IPS DF 19.7 (cell line): ENCODE measurements around the gene TTC34.

Experiments used
- DNase-seq: peaks from one replicate; pipeline ENCODE4 v3.0.0-alpha.2; 2013; ENCODE audit warnings: low read depth, low spot score

The TTC34 gene

DNA sequence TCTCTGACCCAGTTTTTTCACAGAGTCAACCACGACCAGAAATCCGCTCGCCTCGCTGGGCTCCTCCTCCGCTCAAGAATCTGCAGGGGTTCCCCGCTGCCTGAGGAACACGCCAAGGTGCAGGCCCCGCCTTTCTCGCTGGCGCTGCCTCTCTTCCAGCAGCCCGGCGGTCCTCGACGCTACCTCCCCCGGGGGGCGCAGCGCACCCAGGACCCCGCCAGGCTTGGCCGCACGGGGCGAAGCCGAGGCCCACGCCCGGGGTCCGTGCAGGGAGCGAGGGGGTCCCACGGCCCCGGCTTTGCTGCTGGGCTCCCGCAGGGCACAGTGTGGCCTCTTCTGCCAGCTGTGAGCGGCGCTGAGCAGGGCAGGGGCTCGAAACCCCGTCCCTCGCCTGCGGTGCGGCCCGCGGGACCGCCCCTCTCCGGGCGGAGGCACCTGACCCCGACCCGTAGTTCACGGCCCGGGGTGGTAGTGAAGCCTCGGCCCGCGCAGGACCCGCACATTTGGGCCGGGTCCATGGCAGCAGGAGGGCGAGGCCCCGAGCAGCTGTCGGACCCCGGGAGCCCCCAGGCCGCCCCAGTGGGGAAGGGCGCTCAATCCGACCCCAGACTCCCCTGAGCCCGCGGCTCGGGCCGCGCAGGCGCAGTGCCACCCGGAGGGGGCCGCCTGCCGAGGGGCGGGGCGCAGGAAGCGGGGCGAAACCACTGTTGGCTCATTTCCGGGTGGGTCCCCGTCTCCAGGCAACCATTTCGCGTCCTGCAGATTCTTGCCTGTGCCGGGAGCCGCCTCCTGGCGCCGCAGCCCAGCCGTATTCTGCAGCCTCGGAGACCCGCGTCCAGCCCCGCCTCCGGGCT lies 158.7 kb downstream of the TTC34 start:
- peak; percentile 48 for DNase-seq

- DNase-seq = no peak
These were observed 159.3 kb downstream of the TTC34 start for GRCh38 chr1:2642131-2642559.

GRCh38 chr1:2641381-2642130 lies 159.9 kb downstream of the TTC34 start:
- DNase-seq = no peak

- DNase-seq = no peak
These were observed 160.9 kb downstream of the TTC34 start for GRCh38 chr1:2640626-2641025.

GRCh38 chr1:2639607-2640521 lies 161.6 kb downstream of the TTC34 start:
- DNase-seq = no peak

- DNase-seq = no peak
These were observed 162.3 kb downstream of the TTC34 start for GRCh38 chr1:2639203-2639602.

DNA sequence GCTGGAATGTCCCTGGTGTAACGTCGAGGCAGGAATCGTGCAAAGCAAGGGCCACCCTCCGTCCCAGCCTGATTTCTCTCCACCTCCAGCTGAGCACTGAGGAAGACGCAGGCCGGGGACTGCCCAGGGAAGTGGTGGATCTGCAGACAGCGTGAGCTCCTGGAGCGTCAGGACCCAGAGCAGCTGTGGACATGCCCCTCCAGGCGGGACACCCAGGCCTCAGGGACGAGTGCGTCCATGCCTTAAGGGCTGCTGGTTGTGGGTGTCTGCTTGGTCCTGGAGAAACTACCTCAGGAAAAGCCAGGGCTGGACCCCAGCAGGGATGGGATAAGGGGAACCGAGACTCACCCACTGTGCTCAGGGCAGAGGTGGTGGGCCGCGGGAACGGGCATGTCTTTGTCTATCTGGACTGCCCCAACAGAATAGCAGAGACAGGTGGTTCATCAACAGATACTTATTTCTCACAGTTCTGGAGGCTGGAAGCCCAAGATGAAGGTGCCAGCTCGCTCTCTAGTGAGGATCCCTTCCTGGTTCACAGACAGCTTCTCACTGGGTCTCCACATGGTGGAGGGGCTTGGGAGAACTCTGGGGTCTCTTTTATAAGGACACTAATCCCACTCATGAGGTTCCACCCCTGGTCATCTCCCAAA lies 162.9 kb downstream of the TTC34 start:
- DNase-seq = no peak

DNA sequence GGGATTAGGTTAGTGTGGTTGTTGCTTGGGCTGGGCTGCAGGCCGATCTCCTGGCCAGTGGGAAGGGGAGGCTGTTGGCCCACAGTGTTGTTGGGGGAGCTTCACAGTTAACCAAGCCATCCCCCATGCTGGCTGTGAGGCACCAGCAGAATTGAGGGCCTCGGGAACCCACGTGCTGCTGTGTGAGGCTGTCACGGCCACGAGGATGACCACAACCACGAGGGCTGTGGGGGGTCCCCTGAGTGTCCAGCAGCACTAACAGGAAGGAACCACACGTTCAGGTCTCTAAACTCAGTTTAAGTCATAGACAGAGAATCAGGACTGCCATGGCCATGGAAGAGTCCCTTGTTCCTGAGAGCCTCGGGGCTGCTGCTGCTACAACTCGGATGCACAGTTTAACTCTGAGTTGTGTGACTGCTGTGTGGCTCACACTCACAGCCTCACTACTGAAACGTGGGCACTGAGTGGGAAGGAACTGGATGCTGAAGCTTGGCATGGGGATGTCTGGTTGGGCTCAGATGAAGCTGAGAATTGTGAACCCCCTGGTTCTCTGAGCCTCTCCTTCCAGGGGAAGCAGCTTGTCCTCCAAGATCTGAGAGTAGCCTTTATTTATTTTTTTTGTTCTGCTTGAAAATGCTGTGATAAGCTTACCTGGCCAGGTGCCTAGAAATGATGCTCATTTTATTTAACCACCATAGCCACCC lies 163.9 kb downstream of the TTC34 start:
- no peak for DNase-seq

GRCh38 chr1:2636733-2637132 lies 164.8 kb downstream of the TTC34 start:
- DNase-seq = no peak

DNA sequence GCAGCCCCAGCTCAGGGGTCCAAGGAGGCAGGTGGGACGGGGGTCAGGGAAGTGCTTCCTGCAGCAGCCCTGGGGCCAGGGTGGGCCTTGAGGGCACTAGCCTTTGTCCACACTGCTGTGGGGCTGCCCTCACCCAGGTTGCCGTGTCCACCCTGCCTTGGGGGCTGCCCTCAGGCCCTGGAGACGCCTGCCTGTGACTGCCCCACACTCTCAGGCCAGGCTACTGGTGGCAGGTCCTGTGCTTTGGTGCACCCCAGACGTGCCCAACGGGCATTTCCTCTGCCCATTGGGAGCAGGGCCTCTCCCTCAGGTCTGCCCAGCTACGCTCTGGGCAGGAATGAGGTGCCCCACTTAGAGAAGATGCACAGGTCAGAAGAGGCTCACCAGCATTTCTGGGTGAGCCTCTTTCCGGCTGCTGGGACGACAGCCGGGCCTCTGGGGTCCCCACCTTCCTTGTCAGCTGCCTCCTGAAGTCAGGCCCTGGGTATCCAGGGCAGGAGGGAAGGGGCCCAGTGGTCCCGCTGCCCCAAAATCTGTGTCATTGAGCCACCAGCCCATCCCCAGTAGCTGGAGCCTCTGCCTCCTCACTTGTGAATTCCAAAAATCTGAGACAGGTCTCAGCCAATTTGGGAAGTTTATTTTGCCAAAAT lies 166.0 kb downstream of the TTC34 start:
- DNase-seq = no peak

DNA sequence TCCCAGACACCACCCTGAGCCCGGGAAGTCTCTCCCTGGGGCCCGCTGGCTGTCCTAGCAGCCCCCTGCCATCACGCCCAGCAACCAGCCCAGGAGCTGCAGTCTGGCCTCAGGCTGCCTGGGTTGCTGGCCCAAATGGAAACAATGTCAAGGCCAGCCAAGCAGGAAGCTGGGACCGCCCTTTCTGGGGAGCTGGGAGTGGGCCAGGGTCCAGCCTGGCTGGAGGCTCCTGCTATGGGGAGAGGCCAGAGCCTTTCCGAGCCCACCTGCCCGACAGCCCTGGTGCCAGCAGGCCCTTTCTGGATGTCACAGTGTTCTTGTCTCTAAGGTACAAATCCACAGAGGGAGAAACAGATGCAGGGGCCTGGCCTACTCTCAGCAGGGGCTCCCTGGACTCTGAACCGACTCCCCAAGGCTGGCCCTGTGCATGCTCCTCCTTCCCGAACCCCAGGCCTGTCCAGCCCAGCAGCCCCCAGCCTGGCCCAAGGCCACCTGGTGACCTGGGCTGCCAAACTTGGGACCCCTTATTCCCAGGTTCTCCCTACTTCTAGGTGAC lies 167.5 kb downstream of the TTC34 start:
- no peak for DNase-seq

DNA sequence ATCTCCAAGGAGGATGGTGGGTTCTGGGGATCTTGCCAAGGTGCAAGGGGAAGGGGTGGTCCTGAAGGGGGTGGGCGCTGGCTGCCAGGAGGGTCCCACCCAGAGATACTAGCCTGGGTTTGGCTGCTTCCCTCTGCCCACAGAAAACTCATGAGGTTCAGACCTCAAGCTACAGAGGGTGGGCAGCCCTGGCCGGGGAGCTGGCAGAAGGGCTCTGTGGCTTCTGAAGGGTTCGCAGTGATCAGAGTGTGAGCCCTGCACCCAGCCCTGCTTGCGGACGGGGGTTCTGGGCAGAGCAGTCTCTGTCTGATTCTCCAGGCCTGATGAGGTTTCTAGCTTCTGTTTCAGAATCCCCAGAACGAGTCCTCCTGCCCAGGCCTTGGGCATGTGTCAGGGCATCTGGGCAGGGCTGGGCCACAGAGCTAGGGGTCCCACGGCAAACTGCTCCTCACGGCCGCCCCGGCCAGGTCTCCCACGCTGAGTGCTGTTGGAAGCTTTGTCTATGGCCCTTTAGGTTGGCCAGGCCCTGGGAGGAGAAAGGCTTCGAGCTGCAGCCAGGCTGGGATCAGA lies 168.0 kb downstream of the TTC34 start:
- DNase-seq = no peak

DNA sequence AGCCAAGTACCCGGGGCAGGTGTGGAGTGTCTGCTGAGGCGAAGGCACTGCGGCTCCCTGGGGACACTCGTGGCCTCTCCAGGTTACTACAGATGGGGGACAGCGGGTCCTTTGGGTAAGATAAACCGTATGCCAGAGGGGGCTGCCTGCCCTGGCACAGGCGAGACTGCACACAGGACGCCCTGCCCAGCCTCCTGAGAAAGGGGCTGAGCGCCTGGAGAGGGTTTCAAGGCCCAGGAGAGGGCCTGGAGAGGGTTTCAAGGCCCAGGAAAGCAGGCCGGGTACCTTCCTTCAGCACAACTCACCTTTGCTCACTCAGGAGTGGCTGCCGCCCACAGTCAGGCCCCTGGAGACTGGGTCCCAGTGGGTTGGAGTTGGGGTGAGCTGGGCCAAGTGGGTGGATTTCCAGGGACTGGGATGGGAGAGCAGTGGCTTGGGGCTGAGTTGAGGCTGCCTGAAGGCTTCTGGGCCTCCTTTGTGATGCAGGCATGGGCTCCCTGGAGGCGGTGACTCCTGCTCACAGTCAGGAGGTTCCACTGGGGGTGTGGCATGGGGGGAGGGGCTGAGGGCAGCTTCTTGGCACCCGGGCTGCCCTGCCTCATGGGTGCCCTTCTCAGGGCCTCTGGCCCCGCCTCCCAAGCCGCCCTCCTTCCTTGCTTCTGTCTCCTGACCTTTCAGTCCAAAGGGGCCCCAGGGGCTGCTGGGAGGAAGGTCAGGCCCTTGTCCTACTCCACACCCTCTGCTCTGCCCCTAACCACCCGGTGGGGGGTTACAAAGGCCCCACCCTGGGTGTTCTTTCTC lies 168.7 kb downstream of the TTC34 start, which contains the start of gene MMEL1:
MMEL1 (minus strand) TSS at position 456 of the 801 bp plus-strand sequence. CDS start 3,532 bp downstream, outside the sequence.
- no peak for DNase-seq

GRCh38 chr1:2632051-2632430 lies 169.5 kb downstream of the TTC34 start:
- DNase-seq = no peak

DNA sequence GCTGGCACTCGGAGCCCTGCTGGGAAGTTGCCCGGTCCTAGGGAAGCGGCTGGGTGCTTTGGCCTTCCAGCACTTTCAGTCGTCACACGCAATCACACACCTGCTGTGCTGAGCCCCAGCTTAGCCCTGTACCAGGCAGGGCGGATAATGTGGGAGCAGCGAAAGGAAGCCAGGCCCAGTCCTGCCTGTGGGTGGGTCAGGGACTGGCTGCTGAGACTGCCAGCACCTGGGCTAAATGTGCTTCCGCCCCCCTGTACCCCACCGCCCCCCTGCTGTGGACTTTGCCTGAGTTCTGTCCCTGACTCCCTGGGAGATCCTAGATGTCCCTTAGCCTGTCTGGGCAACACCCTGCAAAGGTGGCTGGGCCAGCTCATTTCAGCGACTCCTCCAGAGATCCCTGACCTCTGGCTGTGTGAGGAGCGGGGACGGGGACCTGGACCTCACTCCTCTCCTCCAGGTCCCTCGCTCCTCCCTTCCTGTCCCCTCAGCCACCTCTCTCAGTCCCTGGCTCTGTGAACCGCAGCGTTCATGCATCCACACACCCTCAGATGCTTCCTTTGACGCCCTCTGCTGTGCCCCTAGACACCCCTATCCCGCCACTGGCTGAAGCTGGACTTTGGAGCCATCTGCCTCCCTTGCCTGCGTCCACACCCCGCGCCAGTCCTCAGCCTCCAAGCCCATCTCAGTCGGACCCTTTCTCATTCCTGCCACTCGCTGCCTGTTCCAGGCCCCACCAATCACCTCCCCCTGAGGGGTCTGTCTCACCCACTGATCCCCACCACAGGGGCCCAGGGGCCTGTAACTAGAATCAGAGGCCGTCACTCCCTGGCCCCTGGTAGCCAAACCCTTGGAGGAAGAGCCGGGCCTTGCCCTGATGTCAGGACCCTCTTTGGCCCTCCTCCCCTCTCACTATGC lies 170.1 kb downstream of the TTC34 start:
- DNase-seq = no peak

DNA sequence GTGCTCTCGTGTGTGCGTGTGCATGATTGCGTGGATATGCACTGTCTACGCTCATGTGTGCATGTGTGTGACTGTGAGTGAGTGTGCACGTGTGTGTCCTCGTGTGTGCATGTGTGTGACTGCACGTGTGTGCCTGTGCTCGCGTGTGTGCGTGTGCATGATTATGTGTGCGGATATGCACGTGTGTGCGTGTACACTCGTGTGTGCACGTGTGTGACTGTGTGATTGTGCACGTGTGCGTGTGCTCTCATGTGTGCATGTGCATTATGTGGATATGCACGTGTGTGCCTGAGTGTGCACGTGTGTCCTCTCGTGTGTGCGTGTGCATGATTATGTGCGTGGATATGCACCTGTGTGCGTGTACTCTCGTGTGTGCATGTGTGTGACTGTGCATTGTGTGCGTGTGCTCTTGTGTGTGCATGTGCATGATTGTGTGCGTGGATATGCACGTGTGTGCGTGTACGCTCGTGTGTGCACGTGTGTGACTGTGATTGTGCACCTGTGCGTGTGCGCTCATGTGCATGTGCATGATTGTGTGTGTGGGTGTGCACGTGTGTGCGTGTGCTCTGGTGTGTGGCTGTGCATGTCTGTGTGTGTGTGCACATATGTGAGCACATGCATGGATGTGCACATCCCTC lies 170.9 kb downstream of the TTC34 start:
- DNase-seq = no peak
